H4 (cell line): ENCODE data around the gene PKP1. TPM values are rescaled to one million over a fixed set of nuclear protein-coding genes. Genes with fewer than 3 reads are reported as not detected.
A peak's percentile ranks its signal among the peaks of the same experiment; 100 is the strongest.

Experiments used
- DNase-seq: peaks from one replicate; pipeline ENCODE4 v3.0.0-alpha.2; 2015; ENCODE audit warnings: low spot score
- total RNA-seq: library from RNA; depleted of rRNA; stranded (reverse); fragments of >200 nt; shearing (Covaris generic); gene quantifications from 2 replicates; pipeline ENCODE4 v1.2.3, GENCODE V29; 2014

The PKP1 gene
- total RNA-seq, 1 experiment from 2014 or later = not detected

DNA sequence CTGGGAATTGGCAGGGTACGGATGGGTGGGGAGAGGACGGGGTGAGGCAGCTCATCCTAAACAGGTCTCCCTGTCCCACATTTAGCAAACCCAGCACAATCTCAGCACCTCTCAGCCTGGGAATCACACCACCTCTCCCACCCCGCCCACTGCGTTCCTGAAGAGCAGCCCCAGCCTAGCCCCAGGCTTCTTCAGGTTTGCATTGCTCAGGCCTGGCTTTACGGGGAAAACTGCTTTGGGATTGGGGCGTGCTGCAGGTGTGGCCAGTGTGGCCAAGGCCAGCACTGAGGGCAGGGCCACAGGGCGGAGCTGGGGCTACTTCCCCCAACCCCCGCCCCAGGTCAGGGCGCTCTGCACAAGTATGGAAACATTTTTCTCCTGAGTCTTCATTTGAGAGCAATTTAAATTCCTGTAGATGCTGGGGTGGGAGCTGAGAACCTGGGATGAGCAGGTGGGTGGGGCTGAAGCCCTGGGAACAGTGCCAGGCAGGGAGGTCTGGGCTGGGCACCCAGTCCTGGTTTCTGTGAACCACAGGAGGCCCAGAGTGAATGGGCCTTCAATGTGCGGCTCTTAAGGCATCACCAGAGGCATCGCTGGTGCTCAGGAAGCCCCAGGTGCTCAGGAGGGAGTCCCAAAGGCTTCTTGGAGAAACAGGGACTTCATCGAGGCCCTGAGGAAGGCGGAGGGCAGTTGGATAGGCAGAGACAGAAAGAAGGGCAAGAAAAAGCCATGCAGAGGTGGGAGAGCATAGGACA, 70.1 kb downstream of the PKP1 start:
- DNase-seq = no peak

DNA sequence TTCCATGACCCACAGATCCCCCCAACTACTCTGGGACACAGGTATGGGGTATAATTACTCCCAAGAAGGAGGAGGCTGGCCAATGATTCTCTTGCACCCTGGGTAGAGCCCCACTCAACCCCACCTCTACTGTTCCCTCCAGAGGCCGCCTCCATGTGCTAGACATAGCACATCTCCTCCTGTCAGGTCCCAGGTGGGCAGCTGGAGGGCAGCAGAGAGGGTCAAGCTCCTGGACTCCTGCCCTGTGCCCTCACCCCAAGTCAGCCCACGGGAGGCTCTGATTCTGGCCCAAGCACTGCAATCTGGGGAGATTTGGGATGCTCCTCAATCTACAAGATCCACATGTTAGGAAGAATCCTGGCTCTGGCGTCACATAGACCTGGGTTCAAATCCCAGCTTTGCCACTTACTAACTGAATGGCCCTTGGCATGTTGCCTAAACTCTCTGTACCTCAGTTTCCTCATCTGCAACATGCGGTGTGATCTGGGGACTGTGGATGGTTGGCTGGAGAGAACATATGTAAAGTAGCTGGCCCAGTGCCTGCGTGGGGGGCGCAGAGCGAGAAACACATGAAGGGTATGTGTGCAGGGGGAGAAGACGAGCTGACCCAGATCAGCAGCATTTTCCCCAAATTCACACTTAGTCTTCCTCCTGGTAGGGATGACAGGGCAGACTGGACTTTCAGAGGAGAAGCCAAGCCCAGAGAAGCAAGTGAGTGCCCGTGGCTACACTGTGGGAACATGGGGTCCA, 71.0 kb downstream of the PKP1 start:
- DNase-seq = no peak

DNA sequence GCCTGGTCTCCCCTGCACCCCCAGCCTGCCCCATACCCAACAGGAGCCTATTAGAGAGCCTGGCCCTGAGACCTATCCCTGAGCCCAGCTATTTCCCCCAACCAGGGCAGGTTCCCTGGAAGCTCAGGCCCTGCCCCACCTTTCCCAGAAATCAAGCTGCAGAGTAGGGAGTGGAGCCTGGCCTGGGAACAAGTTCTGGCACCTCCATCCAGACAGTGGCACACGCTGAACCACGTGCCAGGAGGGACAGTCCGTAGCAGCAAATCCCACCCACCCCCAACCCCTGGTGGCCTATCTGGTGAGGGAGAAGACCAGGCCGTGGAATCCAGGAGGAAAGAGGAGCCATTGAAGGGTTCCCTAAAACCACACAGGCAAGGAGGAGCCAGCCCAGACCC, 71.6 kb downstream of the PKP1 start:
- DNase-seq = no peak

DNA sequence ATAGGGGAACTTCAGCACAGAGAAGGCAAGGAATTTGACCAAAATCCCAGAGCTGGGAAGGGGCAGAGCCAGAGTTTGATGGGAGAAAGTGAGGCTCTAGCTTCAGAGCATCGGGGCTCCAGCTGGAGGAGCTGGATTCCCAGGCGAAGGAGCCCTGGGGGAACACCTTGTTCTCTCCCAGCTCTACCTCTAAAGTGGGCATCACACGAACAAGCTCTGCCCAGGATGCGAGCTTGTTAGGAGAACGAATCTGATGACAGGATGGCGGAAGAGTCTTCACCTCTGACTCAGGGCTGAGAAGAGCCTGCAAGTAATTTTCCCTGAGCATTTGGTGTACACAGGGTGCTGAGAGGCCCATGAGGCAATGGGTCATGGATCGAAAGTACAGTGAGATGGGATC, 72.2 kb downstream of the PKP1 start:
- no peak for DNase-seq

DNA sequence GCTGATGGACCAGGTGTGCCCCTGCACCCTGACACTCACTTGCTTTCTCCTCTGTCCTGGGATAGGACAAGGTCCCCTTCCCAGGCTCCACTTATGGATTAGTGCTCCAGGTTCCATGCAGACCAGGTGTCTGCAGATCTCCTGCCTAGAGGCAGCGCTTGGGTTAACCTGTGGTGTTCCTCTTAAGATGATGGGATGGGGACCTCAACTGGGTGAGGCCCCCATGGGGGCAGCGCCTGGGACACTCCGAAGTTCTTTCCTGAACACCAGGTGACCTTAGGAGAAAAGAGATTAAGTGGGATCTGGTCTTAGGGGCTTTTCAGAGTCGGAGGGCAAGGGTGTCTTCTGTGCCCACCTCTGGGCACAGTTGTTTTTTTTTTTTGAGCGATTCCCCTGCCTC, 72.9 kb downstream of the PKP1 start:
- no peak for DNase-seq

DNA sequence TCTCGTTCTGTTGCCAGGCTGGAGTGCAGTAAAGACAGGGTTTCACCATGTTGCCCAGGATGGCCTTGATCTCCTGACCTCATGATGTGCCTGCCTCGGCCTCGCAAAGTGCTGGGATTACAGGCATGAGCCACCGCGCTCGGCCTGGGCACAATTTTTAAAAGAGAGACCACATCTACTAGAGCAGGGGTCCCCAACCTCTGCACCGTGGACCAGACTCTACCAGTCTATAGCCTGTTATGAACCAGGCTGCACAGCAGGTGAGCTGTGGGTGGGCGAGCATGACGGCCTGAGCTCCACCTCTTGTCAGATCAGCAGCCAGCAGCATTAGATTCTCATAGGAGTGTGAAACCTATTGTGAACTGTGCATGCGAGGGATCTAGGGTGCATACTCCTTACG, 73.4 kb downstream of the PKP1 start:
- no peak for DNase-seq

DNA sequence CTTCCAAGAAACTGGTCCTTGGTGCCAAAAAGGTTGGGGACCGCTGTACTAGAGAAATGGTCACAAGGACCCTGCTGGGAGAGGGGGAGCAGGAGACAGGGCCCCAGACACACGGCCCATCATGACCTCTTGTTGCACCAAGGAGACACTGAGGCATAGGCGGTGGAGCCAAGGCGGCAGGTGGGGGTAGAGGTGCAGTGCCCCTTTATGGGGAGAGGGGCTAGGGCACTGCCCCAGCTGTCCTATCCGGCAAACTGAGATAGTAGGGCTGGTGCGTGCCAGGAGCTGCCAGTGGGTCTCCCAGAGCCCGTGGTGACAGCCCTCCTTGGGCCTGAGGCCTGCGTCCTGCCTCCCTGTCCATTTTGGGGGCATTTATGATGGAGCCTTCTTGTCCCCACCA, 73.9 kb downstream of the PKP1 start:
- DNase-seq = no peak

DNA sequence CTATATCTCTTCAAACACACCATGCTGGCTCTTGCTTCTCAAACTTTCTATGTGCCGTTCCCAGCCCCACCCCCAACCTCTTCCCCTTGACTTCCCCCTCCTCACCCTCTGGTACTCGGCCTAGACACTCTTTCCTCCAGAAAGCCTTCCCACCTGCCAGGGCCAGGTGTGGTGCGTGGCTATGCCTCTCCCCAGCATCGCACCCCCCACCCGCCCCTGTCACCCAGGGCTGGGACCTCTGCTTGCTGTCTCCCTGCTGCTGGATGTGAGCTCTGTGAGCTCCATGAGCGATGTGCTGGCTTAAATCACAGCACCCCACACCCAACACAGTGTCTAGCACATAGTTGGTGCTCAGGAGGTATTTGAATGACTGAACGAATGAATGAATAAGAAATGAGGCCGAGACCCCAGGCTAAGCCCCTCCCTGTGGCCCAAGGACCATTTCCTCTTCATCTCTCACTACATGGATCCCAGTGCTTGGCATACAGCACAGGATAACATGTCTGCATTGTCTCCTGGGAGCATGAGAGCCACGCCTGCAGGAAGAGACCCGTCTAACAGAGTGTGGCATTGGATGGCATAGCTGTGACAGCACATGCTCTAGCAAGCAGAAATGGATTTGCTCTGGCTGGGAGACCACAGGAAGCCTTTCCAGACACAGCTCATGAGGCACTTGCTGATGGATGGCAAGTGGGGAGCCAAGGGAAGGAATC, 74.5 kb downstream of the PKP1 start:
- no peak for DNase-seq

DNA sequence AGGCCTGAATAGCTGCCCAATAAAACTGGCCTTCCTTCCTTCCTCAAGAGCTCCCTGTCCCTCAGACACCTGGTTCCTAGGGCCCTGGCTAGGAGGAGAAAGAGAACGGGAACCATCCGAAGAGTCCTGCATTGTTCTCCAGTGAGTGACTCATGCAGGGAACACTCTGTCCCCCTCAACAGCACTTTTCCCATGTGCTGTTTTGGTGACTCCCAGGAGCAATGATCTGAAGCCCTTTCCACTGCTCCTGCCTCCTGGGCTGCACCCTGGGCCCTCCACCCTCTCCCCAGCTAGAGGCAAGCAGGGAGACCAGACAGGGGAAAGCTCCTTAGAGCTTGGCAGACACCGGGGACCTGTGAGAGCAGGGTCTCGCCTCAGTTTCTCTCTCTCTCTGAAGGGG, 75.3 kb downstream of the PKP1 start:
- no peak for DNase-seq

DNA sequence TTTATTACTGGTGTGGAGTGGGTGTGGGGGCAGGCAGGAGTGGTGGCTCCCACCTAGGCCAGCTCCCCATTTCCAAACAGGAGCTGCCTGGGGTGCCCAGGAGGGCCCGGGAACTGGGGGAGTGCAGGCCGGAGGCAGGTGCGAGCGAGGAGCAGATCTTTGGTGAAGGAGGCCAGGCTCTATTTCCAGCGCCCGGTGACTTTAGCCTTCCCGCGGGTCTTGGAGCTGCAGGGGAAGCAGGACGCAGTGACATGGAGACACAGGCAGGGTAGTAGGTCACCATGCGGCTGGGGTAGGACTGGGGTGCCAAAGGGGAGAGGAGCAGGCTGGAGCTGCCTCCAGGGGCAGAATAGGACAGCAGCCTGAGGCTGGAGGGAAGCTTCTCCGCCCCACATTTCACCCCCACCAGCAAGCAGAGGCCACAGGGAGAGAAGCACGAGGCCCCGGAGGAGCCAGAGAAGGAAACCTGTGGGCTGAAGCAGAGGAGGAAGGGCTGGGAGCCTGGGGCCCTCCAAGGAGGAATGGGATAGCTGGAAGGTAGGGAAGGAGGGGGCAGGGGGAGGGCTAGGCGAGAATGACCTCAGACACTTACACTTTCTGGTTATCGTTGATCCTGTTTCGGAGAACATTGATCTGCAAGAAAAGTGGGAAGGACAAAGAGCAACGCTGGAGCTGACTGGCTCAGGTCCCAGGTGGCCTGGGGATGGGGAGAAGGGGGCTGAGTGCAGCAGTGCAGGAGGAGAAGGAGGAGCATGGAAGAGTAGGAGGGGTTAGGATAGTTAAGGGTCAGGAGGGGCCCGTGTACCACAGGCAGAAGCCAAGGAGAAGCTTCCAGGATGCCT, 75.9 kb downstream of the PKP1 start:
- no peak for DNase-seq

DNA sequence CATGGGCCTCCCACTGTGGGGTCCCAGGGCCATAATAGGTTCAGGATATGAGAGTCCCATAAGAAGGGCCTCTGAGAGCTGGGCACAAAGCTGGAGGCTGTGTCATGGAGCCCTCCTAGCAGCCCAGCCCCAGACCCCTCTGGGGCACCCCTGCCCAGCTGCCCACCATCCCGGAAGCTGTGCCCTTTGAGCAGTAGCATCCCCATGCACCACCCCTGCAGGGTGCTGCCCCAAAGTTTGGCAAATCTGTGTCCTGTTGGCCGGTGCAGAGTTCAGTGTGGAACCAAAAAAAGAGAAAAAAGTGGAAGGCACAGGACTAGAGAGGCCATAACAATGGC, 76.5 kb downstream of the PKP1 start:
- DNase-seq = no peak

DNA sequence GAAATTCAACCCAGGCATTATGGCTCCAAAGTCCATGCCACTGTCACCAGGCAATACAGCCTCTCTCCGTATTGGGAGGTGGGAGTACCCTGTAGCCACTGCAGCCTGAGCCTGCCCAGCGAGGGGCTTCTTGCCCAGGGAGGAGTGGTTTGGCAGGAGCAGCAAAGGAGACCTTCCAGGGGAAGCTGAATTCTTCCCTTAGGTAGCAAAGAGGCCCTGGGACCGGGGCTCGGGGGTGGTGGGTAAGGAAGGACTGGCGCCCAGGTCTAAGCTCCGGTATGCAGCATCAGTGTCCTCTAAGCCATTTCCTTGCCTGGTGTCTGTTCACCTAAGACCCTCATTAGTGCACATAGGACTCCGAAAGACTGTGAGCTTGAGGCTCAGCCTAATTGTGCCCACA, 77.2 kb downstream of the PKP1 start:
- no peak for DNase-seq

DNA sequence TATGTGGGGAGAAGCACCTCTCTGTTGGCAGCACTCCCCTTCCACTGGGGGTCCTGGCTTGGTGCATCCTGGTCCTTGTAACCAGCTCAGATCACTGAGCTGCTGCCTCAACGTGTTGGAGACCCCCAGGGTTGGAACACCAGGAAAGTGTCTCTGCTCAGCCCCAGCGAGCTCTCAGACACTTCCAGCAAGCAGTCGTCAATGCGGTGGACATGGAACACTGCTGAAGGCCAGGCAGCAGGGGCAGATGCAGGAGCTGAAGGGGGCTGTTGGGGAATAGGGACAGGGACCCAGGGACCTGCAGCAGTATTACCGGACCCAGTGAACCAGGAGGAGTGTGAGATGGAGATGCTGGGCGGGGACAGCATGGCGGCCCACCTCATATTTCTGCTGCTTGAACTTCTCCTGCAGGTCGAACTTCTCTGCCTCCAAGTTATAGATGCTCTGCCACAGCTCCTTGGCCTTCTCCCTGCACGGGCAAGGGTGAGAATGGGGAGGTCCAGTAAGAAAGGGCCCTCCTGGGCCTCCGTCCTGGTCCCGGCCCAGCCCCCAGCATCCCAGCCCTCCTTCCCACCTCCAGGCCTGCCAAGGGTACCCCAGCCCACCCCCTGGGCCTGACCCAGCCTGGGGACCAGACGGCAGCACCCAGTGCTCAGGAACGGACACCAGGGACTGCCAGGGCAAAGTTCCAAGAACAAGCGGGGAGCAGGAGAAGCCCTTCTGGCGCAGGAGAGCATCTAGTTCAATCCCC, 77.8 kb downstream of the PKP1 start:
- DNase-seq = no peak

DNA sequence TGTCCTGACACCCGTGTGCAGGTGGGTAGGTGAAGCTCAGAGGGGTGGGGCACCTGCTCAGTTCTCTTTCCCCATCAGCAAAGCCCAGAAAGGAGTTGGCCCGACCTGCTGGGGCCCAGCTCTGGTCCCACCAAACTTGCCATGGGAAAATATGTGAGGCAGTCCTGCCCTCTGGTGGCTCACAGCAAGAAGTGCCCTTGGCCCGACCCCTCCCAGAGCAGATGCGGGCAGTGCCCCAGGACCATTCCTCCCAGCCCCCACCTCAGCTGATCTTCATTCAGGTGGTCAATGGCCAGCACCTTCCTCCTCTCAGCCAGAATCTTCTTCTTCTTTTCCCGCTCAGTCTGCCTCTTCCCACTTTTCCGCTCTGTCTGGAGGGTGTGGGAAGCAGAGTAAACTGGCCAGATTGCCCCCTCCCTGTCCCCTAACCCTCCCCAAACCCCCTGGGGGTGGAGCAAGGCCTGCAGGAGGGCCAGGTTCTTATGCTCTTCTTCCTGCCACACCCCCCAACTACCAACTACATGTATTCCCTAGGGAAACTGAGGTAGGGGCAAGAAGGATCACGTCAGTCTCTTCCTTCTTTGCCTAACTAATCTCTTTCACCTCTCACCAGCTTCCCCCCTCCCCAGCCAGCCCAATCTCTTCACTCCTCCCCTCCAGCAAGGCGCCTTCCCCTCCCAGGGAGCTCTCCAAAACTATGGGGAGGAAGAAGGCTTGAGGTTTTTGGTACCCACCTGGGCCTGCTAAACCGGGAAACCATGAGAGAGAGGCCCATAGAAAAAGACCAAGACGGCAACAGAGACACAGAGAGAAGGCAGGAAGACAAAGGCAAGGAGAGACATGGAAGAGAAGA, 78.6 kb downstream of the PKP1 start:
- DNase-seq = peak; percentile 45

DNA sequence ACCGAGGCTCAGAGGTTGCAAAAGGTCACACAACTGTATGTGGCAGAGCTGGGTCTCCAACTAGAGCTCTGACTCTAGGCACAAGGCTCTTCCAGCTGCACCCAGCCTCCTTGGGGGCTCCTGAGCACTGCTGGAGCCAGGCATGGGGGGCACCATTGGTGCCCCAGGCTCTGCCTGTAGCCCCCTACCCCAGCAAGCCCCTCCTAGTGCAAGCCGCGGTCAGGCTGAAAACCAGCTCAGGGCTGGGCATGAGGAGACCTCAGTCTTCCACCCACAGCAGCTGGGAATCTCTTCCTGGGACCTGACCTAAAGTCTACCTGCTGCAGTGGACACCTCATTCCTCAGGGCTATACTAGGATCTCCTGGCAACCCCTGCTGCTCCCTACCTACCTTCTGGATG, 79.6 kb downstream of the PKP1 start:
- DNase-seq = no peak

DNA sequence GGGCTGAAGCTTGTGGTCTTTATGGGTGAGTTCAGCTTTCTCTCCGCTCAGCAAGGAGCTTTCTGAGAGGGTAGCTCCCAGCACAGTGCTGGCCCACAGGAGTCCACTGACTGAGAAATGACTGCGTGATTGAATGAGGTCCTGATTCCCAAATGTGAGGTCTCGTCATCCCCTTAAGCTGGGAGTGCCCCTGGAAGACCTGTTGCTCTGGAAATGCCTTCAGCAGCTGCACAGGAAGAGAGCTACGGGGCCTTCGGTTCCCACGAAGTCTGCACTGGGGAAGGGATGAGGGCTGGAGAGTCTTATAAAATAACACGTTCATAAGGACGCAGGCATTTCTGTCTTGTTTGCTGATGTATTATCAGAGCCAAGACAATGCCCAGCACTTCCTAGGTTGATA, 80.2 kb downstream of the PKP1 start:
- no peak for DNase-seq

DNA sequence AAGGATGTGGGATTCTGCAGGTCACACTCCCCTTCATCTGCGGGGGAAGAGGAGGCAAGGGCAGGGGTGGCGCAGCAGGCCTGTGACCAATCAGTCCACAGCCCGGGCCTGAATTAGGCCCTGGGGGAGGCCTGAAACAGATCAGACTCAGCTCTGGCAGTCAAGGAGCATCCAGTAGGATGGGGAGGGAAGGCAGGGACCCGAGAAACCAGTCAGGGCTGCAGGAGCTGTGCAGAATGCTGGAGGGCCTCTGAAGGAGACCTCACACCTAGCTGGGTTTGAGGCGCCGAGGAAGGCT, 81.5 kb downstream of the PKP1 start:
- no peak for DNase-seq

DNA sequence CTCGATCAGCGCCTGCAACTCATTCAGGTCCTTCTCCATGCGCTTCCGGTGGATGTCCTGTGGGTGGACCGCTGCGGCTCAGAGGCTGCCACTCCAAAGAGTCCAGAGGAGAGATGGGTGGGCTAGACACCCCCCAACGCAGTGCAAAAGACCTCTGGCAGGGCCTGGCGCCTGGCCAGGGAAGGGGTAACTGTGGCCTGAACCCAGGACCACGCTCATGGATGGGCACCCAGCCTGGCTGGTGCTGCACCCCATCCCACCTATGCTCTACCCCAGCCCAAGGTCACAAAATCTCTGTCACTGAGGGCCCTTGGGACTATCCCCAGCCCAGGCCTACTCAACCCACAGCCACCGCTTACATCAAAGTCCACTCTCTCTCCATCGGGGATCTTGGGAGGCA, 81.9 kb downstream of the PKP1 start:
- no peak for DNase-seq

DNA sequence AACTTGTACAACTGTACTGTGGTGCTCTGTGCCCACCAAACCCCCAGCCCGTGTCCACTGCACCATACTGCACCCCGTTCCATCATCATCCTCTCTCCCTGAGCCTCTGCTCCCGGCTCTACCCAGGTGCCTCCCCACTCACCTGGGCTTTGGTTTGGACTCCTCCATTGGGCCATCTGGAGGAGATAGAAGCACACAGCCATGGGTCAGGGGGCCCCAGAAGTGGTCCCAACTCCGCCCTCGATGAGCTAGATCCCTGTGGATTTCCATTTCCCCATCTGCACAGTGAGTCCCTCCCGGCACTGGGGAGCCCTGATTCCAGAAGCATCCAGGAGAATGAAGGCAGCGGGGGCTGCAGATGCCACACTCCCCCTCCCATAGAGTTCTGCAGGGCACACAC, 83.4 kb downstream of the PKP1 start:
- DNase-seq = no peak

DNA sequence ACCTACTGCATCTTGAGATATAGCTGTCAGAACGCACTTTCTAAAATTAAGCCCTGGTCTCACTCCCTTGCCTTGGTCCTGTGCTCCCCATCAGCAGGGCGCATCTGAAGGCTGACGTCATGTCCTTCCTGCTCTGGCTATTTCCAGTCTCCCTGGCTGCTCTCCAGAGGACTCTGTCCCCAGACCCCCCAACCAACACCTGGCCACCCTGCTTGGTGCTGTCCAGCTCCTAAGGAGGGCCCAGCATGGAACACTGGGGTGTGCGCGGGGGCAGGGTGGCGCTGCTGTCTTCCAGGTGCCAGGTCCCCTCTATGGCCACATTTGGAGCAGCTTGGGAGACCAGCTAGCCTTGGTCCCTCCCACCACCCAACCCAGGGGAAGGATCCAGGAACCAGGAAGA, 85.9 kb downstream of the PKP1 start:
- DNase-seq = no peak

DNA sequence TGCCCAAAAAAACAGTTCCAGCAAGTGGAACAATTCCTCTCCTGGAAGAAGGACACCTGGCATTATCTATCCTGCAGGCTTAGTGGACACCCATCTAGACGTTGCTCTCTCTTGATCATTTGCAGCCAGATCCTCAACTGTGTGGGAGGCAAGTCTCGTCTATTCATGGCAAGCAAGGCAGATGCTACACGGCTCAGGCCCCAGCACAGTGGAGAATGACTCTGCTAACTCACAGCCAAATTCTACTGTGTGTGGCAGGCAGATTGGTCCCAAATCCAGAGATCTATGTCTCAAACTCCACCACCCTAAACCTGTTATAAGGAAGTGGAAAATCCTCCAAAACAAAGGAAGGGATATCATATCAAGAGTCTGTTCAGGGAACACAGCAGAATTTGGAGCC, 87.2 kb downstream of the PKP1 start:
- no peak for DNase-seq
